ENCODE data around the gene NEUROG1. TPM values are rescaled to one million over a fixed set of nuclear protein-coding genes. Genes with fewer than 3 reads are reported as not detected.

NEUROG1 gene
- total and polyA plus RNA-seq, 10 of the 15 experiments (the other 5 are each of a cell fraction or from before 2014, with no cell fraction given): not detected

GRCh38 chr5:135535420-135535819, 344 bp downstream of the NEUROG1 start:
- Histone ChIP-seq H3K4me1 (ENCODE audit: control insufficient read depth, insufficient read depth, low read length) (no peaks in the 10 kb centered on the region), H4K20me1 (ENCODE audit: control insufficient read depth, insufficient read depth) (no peaks in the 10 kb centered on the region), H3K4me3 (no peak overlapping the region), H2AFZ (ENCODE audit: control insufficient read depth, low read depth, low read length) (no peak overlapping the region), H3K9ac (ENCODE audit: control insufficient read depth, insufficient read depth, low read length) (no peak overlapping the region), H3K36me3 (ENCODE audit: control insufficient read depth in 2 of 2, insufficient read depth in 2 of 2, low read length in 1 of 2) (no peaks in the 10 kb centered on the region), H3K79me2 (ENCODE audit: control insufficient read depth, insufficient read depth, low read length) (no peaks in the 10 kb centered on the region), H3K4me2 (ENCODE audit: control insufficient read depth, insufficient read depth) (no peak overlapping the region), H3K27me3 (replicated peaks in 1 of 2; ENCODE audit: control insufficient read depth in 2 of 2, insufficient read depth in 2 of 2, low read length in 1 of 2) (peaks cover 9 to 11% of the 10 kb centered on the region in 2 experiments), H3K9me3 (replicated peaks; ENCODE audit: control insufficient read depth, insufficient read depth, low read length) (no peaks in the 10 kb centered on the region; the same call in 2 of the 3 replicates), H3K27ac (ENCODE audit: control insufficient read depth, insufficient read depth) (no peak overlapping the region)
- no peak for ATAC-seq
- ChIA-PET POLR2A (no interaction called here), SMC1A (ENCODE audit: uncharacterized antibody, unreplicated experiment) (no interaction called here), CTCF (no interaction called here), RAD21 (ENCODE audit: unreplicated experiment) (no interaction called here)
- no peak for TF ChIP-seq ZBTB40 (IDR thresholded peaks at IDR 0.05; ENCODE audit: borderline replicate concordance)
- no peak for TF ChIP-seq EZH2 (IDR thresholded peaks at IDR 0.05; ENCODE audit: borderline replicate concordance, control insufficient read depth, low read depth, low read length)
- no peak for TF ChIP-seq HDAC6 (IDR thresholded peaks at IDR 0.05; ENCODE audit: unreplicated experiment)
- no peak for TF ChIP-seq ATF3 (IDR thresholded peaks at IDR 0.05; ENCODE audit: borderline replicate concordance, extremely low read depth, low read depth, low read length)
- no peak for TF ChIP-seq NFYB (IDR thresholded peaks at IDR 0.05; ENCODE audit: insufficient read depth, low read depth, low read length)
- no peak for TF ChIP-seq PAX8 (IDR thresholded peaks at IDR 0.05)
- no peak for TF ChIP-seq SUPT20H (IDR thresholded peaks at IDR 0.05; ENCODE audit: borderline replicate concordance, control insufficient read depth, low read depth, low read length)
- TF ChIP-seq POU2F2 (IDR thresholded peaks at IDR 0.05; ENCODE audit: borderline replicate concordance, low read depth, low read length): no peak
- no peak for TF ChIP-seq CBX3 (IDR thresholded peaks at IDR 0.05; ENCODE audit: borderline replicate concordance, low read depth)
- TF ChIP-seq ZNF384 (IDR thresholded peaks at IDR 0.05; ENCODE audit: borderline replicate concordance, low read depth, low read length): no peak
- no peak for TF ChIP-seq RUNX3 (IDR thresholded peaks at IDR 0.05; ENCODE audit: low read length)
- TF ChIP-seq SMARCA5 (IDR thresholded peaks at IDR 0.05): no peak
- no peak for TF ChIP-seq ESRRA (IDR thresholded peaks at IDR 0.05; ENCODE audit: low read length)
- no peak for TF ChIP-seq LARP7 (IDR thresholded peaks at IDR 0.05)
- TF ChIP-seq IRF5 (IDR thresholded peaks at IDR 0.05; ENCODE audit: borderline replicate concordance): no peak
- TF ChIP-seq USF1 (IDR thresholded peaks at IDR 0.05; ENCODE audit: borderline replicate concordance, extremely low read length, insufficient read depth, low read depth, low read length): no peak
- no peak for TF ChIP-seq NR2C1 (IDR thresholded peaks at IDR 0.05)
- no peak for TF ChIP-seq BMI1 (IDR thresholded peaks at IDR 0.05; ENCODE audit: borderline replicate concordance)
- TF ChIP-seq TCF3 (IDR thresholded peaks at IDR 0.05; ENCODE audit: borderline replicate concordance, insufficient read depth, low read depth, low read length): no peak
- TF ChIP-seq SUZ12 (IDR thresholded peaks at IDR 0.05; ENCODE audit: unreplicated experiment): no peak
- no peak for FAIRE-seq
- no TSS peak for BruUV-seq (replicated peaks)
- intact Hi-C loops (cut with micrococcal nuclease; ENCODE audit: unreplicated experiment): no loop called here
- no peak for DNase-seq (ENCODE audit: low read depth, low spot score)
- 11% methylated on average over 36 of the region's 44 CpGs for WGBS (ENCODE audit: insufficient coverage, insufficient replicate concordance, low lambda C conversion rate, missing lambda C conversion rate)
- in situ Hi-C loops (cut with MboI): no loop called here

All from GM12878 (cell line).